Spleen (tissue), 11 donors: ENCODE data around the gene TBC1D16. TPM values are rescaled to one million over a fixed set of nuclear protein-coding genes. Genes with fewer than 3 reads are reported as not detected.
"Not testable (repeated sequence)": the region's sequence is repeated elsewhere in the genome, so short reads cannot be mapped to it uniquely, and the experiment has no call there.

ENCODE experiments used
- DNase-seq: peaks from one replicate; pipeline ENCODE4 v3.0.0-alpha.2; 2020
- H3K27ac ChIP-seq, 8 donors: fragments of 200-600 bp; sonication (generic) in 7 of 8; 1 replicate in 4 of 8; 2 replicates in 4 of 8; pipeline versions ENCODE4 v1.5.0 to v1.8.0; 2016 to 2021; ENCODE audit warnings: inconsistent platforms in 4 of 8, mild to moderate bottlenecking in 4 of 8, moderate library complexity in 1 of 8
- H3K27me3 ChIP-seq, 7 donors: fragments of 200-600 bp; sonication (generic) in 6 of 7; replicated peaks in 1 of 7; 1 replicate in 4 of 7; 2 replicates in 3 of 7; pipeline versions ENCODE4 v1.5.0 to v1.8.0; 2016 to 2021; ENCODE audit warnings: inconsistent platforms in 3 of 7, mild to moderate bottlenecking in 1 of 7
- H3K36me3 ChIP-seq, 6 donors: fragments of 200-600 bp; sonication (generic) in 5 of 6; 1 replicate in 4 of 6; 2 replicates in 2 of 6; pipeline versions ENCODE4 v1.5.0 to v1.8.0; 2016 to 2021; ENCODE audit warnings: inconsistent platforms in 2 of 6
- H3K4me1 ChIP-seq, 6 donors: fragments of 200-600 bp; sonication (generic) in 5 of 6; 1 replicate in 3 of 6; 2 replicates in 3 of 6; pipeline versions ENCODE4 v1.5.0 to v1.8.0; 2016 to 2021; ENCODE audit warnings: inconsistent platforms in 3 of 6
- H3K4me3 ChIP-seq, 8 donors: fragments of 200-600 bp; sonication (generic) in 7 of 8; 1 replicate in 4 of 8; 2 replicates in 4 of 8; pipeline versions ENCODE4 v1.5.0 to v1.8.0; 2016 to 2021; ENCODE audit warnings: inconsistent platforms in 4 of 8, mild to moderate bottlenecking in 4 of 8, moderate library complexity in 2 of 8
- H3K9me3 ChIP-seq, 8 donors: fragments of 200-600 bp; sonication (generic) in 7 of 8; 1 replicate in 4 of 8; 2 replicates in 4 of 8; pipeline versions ENCODE4 v1.5.0 to v1.8.0; 2016 to 2021; ENCODE audit warnings: inconsistent platforms in 4 of 8
- POLR2A ChIP-seq, 3 donors: fragments of 450-650 bp; IDR thresholded peaks; one replicate each; pipeline ENCODE4 v1.5.1; 2017; ENCODE audit warnings: antibody characterized with exemption in 3 of 3, mild to moderate bottlenecking in 1 of 3
- POLR2AphosphoS5 ChIP-seq, 3 donors: sonication (generic); formaldehyde crosslinking; IDR thresholded peaks; one replicate each; pipeline ENCODE4 v1.5.1; 2017; ENCODE audit warnings: antibody characterized with exemption in 3 of 3
- WGBS, 5 donors: extraction: QIAGEN DNeasy Blood & Tissue Kit in 3 of 5; methylation state at CpG; one replicate each; pipeline versions ENCODE4 v1.1.5 to v1.1.7; 2013 to 2018; 5-methylcytosine and 5-hydroxymethylcytosine counted together
- intact Hi-C: fragments of 100-400 bp; cut with DNase I; formaldehyde crosslinking; loops from one replicate; pipeline ENCODE4 v1.15.0; 2023; ENCODE audit warnings: low total_unique reads
- polyA plus RNA-seq, 3 donors: library from polyadenylated mRNA; stranded (reverse); fragments of 200-250 nt; gene quantifications; one replicate each; pipeline ENCODE4 v1.2.1, GENCODE V29; 2013
- total RNA-seq, 7 donors: library from RNA; depleted of rRNA in 3 of 7; stranded (reverse); fragments of >200 nt in 3 of 7; fragmentation: NEBNext Ultra II Directional in 4 of 7; extraction: Animal tissue kit (Norgen Biotek cat#: 25700) in 4 of 7; gene quantifications; one replicate each; pipeline versions ENCODE4 v1.1.0 to v1.2.1, GENCODE V29; 2016 to 2021
- TF ChIP-seq, protein P1 (sequence below), 11 experiments: fragments of 200-600 bp in 7 of 11; fragments of 450-650 bp in 4 of 11; sonication (generic) in 4 of 11; IDR thresholded peaks in 8 of 11; conservative IDR thresholded peaks in 3 of 11; 1 replicate in 7 of 11; 2 replicates in 4 of 11; pipeline versions ENCODE4 v1.4.0 to v1.8.0; 2016 to 2021; ENCODE audit warnings: antibody characterized with exemption in 11 of 11, inconsistent platforms in 4 of 11, mild to moderate bottlenecking in 1 of 11
- donor health status: healthy with polysubstance abuse.
- donor health status: DM: no; HTN: no; CAD: no; lungs with moderate emphysema.
- donor health status: DM: no; HTN: no; CAD: no.
- donor health status: Bipolar disorder and iron deficiency.
- donor health status: healthy.
- donor health status: DM: no; HTN: no; CAD: no.
- donor health status: DM: yes; HTN: yes; CAD: no.

The TBC1D16 gene
- total and polyA plus RNA-seq, 10 donors, result 1.3 to 33.6 (median 15.7) TPM

DNA sequence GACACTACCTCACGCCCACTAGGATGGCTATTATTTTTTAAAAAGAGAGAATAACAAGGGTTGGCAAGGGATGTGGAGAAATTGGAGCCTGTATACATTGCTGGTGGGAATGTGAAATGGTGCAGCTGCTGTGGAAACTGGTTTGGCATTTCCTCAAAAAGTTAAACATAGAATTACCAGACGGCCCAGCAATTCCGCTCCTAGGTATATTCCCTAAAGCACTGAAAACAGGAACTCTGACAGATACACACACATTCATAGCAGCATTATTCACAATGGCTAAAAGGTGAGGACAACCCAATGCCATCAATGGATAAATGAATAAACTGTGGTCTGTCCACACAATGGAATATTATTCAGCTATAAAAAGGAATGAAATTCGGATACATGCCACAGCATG is 136.1 kb downstream of the TBC1D16 start:
- WGBS, 5 donors, result 85 to 95% (median 87%) methylated on average over 4 of the region's 4 CpGs
- H3K4me3 ChIP-seq, result no peak overlapping the region
- intact Hi-C loops, result no loop called here
- H3K27me3 ChIP-seq, result peaks cover 0 to 53% (median 0%) of the 10 kb centered on the region in 7 donors
- H3K27ac ChIP-seq, result no peak overlapping the region
- H3K9me3 ChIP-seq, result peaks cover 0 to 11% (median 6%) of the 10 kb centered on the region in 8 donors
- H3K36me3 ChIP-seq, result no peaks in the 10 kb centered on the region
- TF ChIP-seq POLR2A (IDR thresholded peaks at IDR 0.05) (no peak), POLR2AphosphoS5 (IDR thresholded peaks at IDR 0.05) (no peak)
- TF ChIP-seq, protein P1, sequence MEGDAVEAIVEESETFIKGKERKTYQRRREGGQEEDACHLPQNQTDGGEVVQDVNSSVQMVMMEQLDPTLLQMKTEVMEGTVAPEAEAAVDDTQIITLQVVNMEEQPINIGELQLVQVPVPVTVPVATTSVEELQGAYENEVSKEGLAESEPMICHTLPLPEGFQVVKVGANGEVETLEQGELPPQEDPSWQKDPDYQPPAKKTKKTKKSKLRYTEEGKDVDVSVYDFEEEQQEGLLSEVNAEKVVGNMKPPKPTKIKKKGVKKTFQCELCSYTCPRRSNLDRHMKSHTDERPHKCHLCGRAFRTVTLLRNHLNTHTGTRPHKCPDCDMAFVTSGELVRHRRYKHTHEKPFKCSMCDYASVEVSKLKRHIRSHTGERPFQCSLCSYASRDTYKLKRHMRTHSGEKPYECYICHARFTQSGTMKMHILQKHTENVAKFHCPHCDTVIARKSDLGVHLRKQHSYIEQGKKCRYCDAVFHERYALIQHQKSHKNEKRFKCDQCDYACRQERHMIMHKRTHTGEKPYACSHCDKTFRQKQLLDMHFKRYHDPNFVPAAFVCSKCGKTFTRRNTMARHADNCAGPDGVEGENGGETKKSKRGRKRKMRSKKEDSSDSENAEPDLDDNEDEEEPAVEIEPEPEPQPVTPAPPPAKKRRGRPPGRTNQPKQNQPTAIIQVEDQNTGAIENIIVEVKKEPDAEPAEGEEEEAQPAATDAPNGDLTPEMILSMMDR (IDR thresholded peaks at IDR 0.05 in 8 of 11, conservative IDR thresholded peaks at IDR 0.05 in 3 of 11), result no peak
- no peak for DNase-seq
- H3K4me1 ChIP-seq, result no peaks in the 10 kb centered on the region

DNA sequence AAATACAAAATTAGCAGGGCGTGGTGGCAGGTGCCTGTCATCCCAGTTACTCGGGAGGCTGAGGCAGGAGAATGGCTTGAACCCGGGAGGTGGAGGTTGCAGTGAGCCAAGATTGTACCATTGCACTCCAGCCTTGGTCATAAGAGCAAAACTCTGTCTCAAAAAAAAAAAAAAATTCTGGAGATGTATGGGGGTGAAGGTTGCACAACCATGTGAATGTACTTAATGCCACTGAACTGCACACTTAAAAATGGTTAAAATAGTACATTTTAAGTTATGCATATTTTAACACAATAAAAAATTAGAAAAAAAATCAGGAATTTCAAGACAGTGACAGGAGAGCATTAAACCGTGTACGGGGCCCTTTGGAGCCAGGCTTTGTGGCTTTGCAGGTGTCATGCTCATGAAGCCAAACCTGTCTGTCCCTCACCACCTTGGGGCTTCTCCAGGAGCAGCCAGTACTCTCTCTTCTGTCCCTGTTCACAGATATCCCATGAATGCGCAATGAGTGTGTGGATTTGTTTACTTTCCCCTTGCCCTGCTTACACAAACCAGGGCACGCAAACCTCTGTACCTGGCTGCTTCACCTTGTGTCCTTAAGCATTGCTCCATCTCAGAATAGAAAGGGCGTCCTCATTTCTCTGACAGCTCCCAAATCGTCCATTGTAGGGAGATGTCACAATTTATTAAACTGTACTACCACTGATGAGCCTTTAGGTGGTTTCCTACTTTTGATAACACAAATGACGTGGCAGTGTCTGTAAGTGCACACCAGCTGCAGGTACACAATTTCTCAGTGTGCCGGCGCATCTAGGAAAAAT is 138.2 kb downstream of the TBC1D16 start:
- peak; percentile 9 for DNase-seq

DNA sequence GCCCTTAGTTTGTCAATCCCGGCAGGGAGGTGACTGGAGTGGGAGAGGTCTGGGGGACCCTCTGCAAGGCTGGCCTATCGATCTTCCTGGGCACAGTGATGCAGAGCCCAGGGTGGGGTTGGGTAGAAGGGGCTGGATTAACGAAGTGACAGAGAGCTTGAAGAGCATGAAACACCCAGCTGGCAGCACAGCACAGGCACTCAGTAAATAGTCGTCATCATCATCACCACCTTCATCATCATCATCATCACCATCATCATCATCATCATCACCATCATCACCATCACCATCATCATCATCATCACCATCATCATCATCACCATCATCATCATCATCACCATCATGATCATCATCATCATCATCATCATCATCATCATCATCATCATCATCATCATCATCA is 142.2 kb downstream of the TBC1D16 start:
- WGBS, 5 donors, result 83 to 98% (median 88%) methylated on average over 4 of the region's 4 CpGs
- H3K36me3 ChIP-seq, intact Hi-C loops: not testable (repeated sequence)

More for the DNA sequence above, 138.2 kb downstream of the TBC1D16 start:
- Histone ChIP-seq H3K9me3 (peaks cover 0 to 11% (median 6%) of the 10 kb centered on the region in 8 donors), H3K27ac (no peak overlapping the region), H3K4me1 (no peaks in the 10 kb centered on the region), H3K4me3 (no peak overlapping the region), H3K36me3 (no peaks in the 10 kb centered on the region), H3K27me3 (peaks cover 0 to 41% (median 0%) of the 10 kb centered on the region in 7 donors)
- TF ChIP-seq POLR2A (IDR thresholded peaks at IDR 0.05), result no peak
- TF ChIP-seq POLR2AphosphoS5 (IDR thresholded peaks at IDR 0.05), result no peak
- TF ChIP-seq, protein P1 (IDR thresholded peaks at IDR 0.05 in 8 of 11, conservative IDR thresholded peaks at IDR 0.05 in 3 of 11), result no peak
- intact Hi-C loops, result no loop called here
- 58 to 88% (median 78%) methylated on average over 12 of the region's 12 CpGs for WGBS, 5 donors

DNA sequence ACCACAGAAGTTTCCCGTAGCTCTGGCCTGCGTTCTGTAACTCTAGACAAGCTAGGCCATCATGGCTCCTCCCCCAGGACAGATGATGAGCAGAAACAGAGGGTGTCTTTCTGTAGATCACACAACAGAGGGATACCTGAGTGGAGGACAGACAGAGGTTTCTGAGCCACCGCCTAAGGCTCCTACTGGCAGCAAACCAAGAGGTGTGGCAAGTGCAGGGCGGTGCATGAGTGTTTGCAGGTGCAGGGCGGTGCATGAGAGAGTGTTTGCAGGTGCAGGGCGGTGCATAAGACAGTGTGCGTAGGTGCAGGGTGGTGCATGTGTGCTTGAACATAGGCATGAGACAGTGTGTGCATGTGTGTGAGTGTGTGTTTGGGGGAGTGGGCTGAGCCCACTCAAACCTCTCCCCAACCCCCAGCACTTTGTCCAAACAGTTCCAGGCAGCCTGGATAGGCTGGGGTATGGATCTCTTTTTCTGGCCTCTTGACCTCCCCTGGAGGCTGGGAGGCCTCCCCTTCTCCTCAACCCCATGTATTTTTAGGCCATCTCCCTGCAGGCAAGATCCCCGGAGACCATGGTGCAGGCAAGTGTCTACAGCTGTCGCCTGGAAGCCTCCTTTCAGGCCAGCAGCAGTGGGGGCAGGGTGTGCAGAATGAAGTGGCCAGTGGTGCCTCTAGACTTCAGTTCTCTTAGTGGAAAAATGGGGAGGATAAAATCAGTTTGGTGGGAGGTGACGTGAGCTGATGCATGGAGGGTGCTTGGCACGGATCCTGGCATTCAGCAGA is 143.0 kb downstream of the TBC1D16 start:
- Histone ChIP-seq H3K27me3 (peaks cover 0 to 65% (median 12%) of the 10 kb centered on the region in 7 donors), H3K4me3 (no peak overlapping the region), H3K4me1 (peaks cover 0 to 13% (median 5%) of the 10 kb centered on the region in 6 donors), H3K27ac (no peak overlapping the region), H3K9me3 (no peaks in the 10 kb centered on the region), H3K36me3 (no peaks in the 10 kb centered on the region)
- 76 to 90% (median 81%) methylated on average over 11 of the region's 11 CpGs for WGBS, 5 donors
- intact Hi-C loops, result no loop called here
- DNase-seq, result peak; percentile 30
- no peak for TF ChIP-seq POLR2A (IDR thresholded peaks at IDR 0.05)
- TF ChIP-seq POLR2AphosphoS5 (IDR thresholded peaks at IDR 0.05), result no peak
- TF ChIP-seq, protein P1 (IDR thresholded peaks at IDR 0.05 in 8 of 11, conservative IDR thresholded peaks at IDR 0.05 in 3 of 11), result no peak

More for the DNA sequence above, 142.2 kb downstream of the TBC1D16 start:
- H3K27ac ChIP-seq, H3K4me3 ChIP-seq, H3K9me3 ChIP-seq: not testable (repeated sequence)
- peaks cover 0 to 65% (median 12%) of the 10 kb centered on the region in 7 donors for H3K27me3 ChIP-seq
- H3K4me1 ChIP-seq, result peaks cover 0 to 13% (median 5%) of the 10 kb centered on the region in 6 donors
- peak; percentile 28 for DNase-seq
